Right lobe of liver (tissue), 4 donors: ENCODE measurements around the gene SLC24A4.

ENCODE experiments used
- CTCF ChIP-seq, 4 donors: fragments of 200-600 bp in 3 of 4; fragments of 450-650 bp in 1 of 4; IDR thresholded peaks; one replicate each; pipeline versions ENCODE4 v1.5.1 to v1.8.0; 2016 to 2022; ENCODE audit warnings: antibody characterized with exemption in 4 of 4, mild to moderate bottlenecking in 2 of 4
- POLR2A ChIP-seq: fragments of 450-650 bp; IDR thresholded peaks from one replicate; pipeline ENCODE4 v1.6.1; 2017; ENCODE audit warnings: antibody characterized with exemption, mild to moderate bottlenecking
- donor health status: DM: no; HTN: no; CAD: no.
- donor health status: DM: no; HTN: no; CAD: no.
- donor health status: DM: no; HTN: yes; CAD: no.

DNA sequence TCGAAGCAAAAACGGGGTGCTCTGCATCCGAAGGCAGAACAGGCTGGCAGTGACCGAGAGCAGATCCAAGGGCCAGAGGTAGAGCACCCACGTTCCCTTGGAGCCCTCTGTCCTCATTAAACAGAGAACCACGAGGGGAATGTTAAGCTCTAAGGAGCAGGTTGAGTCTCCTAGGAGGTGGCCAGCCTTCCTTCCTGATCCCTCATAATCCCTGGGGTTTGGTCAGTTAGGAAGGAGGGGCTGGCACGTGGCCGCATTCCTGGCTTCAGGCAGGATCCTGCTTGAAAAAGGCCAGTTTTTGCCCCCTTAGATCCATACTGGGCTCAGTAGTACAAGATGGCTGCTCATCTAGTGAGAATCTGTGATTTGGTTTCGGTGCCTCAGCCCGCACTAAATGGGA lies 57.2 kb downstream of the SLC24A4 start:
- TF ChIP-seq CTCF (IDR thresholded peaks at IDR 0.05) (no peak), POLR2A (no peak)
